ENCODE measurements around the gene C1orf115. TPM values are rescaled to one million over a fixed set of nuclear protein-coding genes. Genes with fewer than 3 reads are reported as not detected.
A peak's percentile ranks its signal among the peaks of the same experiment; 100 is the strongest.
"Not testable (repeated sequence)": the region's sequence is repeated elsewhere in the genome, so short reads cannot be mapped to it uniquely, and the experiment has no call there.

Gene C1orf115
- 3.1 and 5.3 TPM in 2 replicates for total RNA-seq (2014; rRNA removed; shearing (Covaris generic))

- peak; percentile 83 for DNase-seq (ENCODE audit: low read depth)
Observed at GRCh38 chr1:220690140-220691052, at the start of gene C1orf115. Gene C1orf115, plus strand, starts transcription at chr1:220690363. Its CDS starts 40 bp downstream, at chr1:220690403.

GRCh38 chr1:220642285-220642684 lies 47.9 kb upstream of the C1orf115 start:
- DNase-seq (ENCODE audit: low read depth) = no peak

GRCh38 chr1:220652995-220653394 lies 37.2 kb upstream of the C1orf115 start:
- no peak for DNase-seq (ENCODE audit: low read depth)

- no peak for DNase-seq (ENCODE audit: low read depth)
Observed at GRCh38 chr1:220655509-220655908, 34.7 kb upstream of the C1orf115 start.

- DNase-seq (ENCODE audit: low read depth) = no peak
Observed at GRCh38 chr1:220655961-220656740, 34.0 kb upstream of the C1orf115 start.

- no peak for DNase-seq (ENCODE audit: low read depth)
Observed at GRCh38 chr1:220666349-220666748, 23.8 kb upstream of the C1orf115 start.

GRCh38 chr1:220669005-220669404 lies 21.2 kb upstream of the C1orf115 start:
- no peak for DNase-seq (ENCODE audit: low read depth)

GRCh38 chr1:220670365-220670764 lies 19.8 kb upstream of the C1orf115 start:
- DNase-seq (ENCODE audit: low read depth) = no peak

GRCh38 chr1:220673921-220674320 lies 16.2 kb upstream of the C1orf115 start:
- no peak for DNase-seq (ENCODE audit: low read depth)

- DNase-seq (ENCODE audit: low read depth) = no peak
Observed at GRCh38 chr1:220677251-220677650, 12.9 kb upstream of the C1orf115 start.

- peak; percentile 34 for DNase-seq (ENCODE audit: low read depth)
Observed at GRCh38 chr1:220680085-220680687, 10.0 kb upstream of the C1orf115 start.

- DNase-seq (ENCODE audit: low read depth) = no peak
Observed at GRCh38 chr1:220681220-220681880, 8.8 kb upstream of the C1orf115 start.

- DNase-seq (ENCODE audit: low read depth) = no peak
Observed at GRCh38 chr1:220682901-220683576, 7.1 kb upstream of the C1orf115 start.

- not testable (repeated sequence) for DNase-seq (ENCODE audit: low read depth)
Observed at GRCh38 chr1:220683716-220684115, 6.4 kb upstream of the C1orf115 start.

GRCh38 chr1:220684890-220685289 lies 5.3 kb upstream of the C1orf115 start:
- no peak for DNase-seq (ENCODE audit: low read depth)

- no peak for DNase-seq (ENCODE audit: low read depth)
Observed at GRCh38 chr1:220685879-220686278, 4.3 kb upstream of the C1orf115 start.

- no peak for DNase-seq (ENCODE audit: low read depth)
Observed at GRCh38 chr1:220687809-220688208, 2.4 kb upstream of the C1orf115 start.

GRCh38 chr1:220689666-220690065 lies 497 bp upstream of the C1orf115 start:
- DNase-seq (ENCODE audit: low read depth) = no peak

GRCh38 chr1:220691053-220691684 lies 1.0 kb downstream of the C1orf115 start:
- DNase-seq (ENCODE audit: low read depth) = no peak

- no peak for DNase-seq (ENCODE audit: low read depth)
Observed at GRCh38 chr1:220692436-220693228, 2.5 kb downstream of the C1orf115 start.

Measured in Daoy (cell line).